ENCODE measurements around the gene ADM. TPM values are rescaled to one million over a fixed set of nuclear protein-coding genes. Genes with fewer than 3 reads are reported as not detected.

Gene ADM
- total RNA-seq, 1 experiment from 2014 or later: 87.2 TPM

DNA sequence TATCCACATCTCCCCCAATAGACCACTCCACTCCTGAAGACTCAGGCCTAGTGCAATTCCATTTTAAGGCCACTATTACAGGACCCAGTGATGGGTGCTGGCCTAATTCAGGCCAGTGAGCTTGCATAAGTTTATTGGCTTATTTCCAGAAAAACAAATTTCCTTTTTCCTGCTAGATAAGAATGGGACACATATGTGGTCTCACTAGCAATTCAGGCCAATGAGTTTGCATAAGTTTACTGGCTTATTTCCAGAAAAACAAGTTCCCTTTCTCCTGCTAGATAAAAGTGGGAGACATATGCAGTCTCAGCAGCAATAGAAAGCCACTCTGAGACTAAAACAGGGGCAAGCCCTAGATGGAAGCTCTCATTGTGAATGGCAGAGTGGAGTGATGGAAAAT lies 22.4 kb downstream of the ADM start:
- H3K27me3 ChIP-seq (ENCODE audit: insufficient read depth, low read length): no peaks in the 10 kb centered on the region
- peaks cover 14 to 36% of the 10 kb centered on the region in 2 experiments; a peak in 3 of 4 replicates for H3K4me1 ChIP-seq (ENCODE audit: control insufficient read depth in 1 of 2, insufficient read depth in 2 of 2, low read length in 2 of 2)
- H4K20me1 ChIP-seq (ENCODE audit: insufficient read depth): no peaks in the 10 kb centered on the region
- H3K4me3 ChIP-seq (replicated peaks in 1 of 2; ENCODE audit: low read depth in 1 of 2, low read length in 2 of 2): no peak overlapping the region
- CTCF ChIA-PET: interaction anchor here (2.3 kb wide), 1 partner anchor 39 kb away, joined by 10 read pairs; no protein-coding TSS in a partner anchor
- H2AFZ ChIP-seq (ENCODE audit: low read depth, low read length, poor library complexity, severe bottlenecking): no peak overlapping the region
- POLR2A ChIA-PET: interaction anchor here (1.8 kb wide), 1 partner anchor 23 kb away, joined by 6 read pairs; the partner anchor contains the start of gene ADM
- DNase-seq (ENCODE audit: low read depth, low spot score): no peak
- intact Hi-C loops (cut with micrococcal nuclease): no loop called here
- no peaks in the 10 kb centered on the region for H3K79me2 ChIP-seq (ENCODE audit: insufficient read depth, low read length)
- H3K9me2 ChIP-seq (ENCODE audit: insufficient read depth): no peaks in the 10 kb centered on the region
- no peak overlapping the region for H3K9ac ChIP-seq (ENCODE audit: low read length)
- H3K9me3 ChIP-seq (ENCODE audit: control insufficient read depth in 1 of 2, insufficient read depth in 1 of 2, low read depth in 1 of 2, low read length in 2 of 2): no peaks in the 10 kb centered on the region
- ATAC-seq: no peak
- RAD21 ChIA-PET (ENCODE audit: low non-redundant PET in 1 of 2, low total read pairs in 2 of 2, uncharacterized antibody in 2 of 2, unreplicated experiment in 2 of 2): no interaction called here
- no peak for TF ChIP-seq CBX3 (IDR thresholded peaks at IDR 0.05; ENCODE audit: low read depth)
- H3K36me3 ChIP-seq (ENCODE audit: control insufficient read depth in 1 of 2, insufficient read depth in 2 of 2, low read length in 2 of 2): no peaks in the 10 kb centered on the region
- H3K4me2 ChIP-seq (ENCODE audit: low read length): no peak overlapping the region
- H3K27ac ChIP-seq (ENCODE audit: low read depth, low read length): no peak overlapping the region
- no TSS peak for BruUV-seq (replicated peaks)

DNA sequence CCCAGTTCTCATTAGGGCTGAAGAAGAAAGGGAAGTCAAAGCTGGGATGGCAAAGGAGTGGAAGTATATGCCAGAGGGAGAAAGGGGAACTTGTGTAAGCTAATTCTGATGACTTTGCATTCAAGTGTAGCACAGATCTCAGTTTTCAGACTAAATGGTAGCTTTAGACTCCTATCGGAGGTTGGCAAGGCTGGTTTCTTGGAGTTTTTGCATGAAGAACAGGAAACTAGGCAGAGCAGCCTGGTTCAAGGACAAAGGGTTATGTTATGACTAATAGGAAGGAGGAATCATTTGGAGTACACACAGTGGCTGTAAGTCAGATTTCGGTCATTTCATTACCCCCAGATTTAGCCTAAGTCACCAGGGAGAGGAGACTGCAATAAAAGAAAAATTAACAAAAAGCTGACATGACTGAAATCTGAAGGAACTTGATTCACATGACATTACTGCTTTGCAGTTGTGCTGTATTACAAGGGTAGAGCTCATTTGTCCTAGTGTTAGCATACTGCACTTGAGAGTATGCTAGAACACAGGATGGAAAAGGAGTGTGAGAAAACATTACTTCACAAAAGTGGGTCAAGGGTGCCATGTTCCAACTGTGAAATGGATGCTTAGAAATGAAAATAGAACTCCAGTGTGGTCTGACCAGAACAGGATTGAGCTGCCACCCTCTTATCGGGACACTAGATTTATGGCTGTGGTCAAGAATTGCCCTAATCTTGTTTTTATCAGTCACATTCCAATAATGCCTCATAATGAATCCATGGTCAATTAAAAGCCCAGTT lies 23.6 kb downstream of the ADM start:
- DNase-seq (ENCODE audit: low read depth, low spot score): no peak
- Histone ChIP-seq H2AFZ (ENCODE audit: low read depth, low read length, poor library complexity, severe bottlenecking) (no peak overlapping the region), H3K27me3 (ENCODE audit: insufficient read depth, low read length) (no peaks in the 10 kb centered on the region), H3K4me3 (replicated peaks in 1 of 2; ENCODE audit: low read depth in 1 of 2, low read length in 2 of 2) (no peak overlapping the region), H3K27ac (ENCODE audit: low read depth, low read length) (no peak overlapping the region), H3K9me3 (ENCODE audit: control insufficient read depth in 1 of 2, insufficient read depth in 1 of 2, low read depth in 1 of 2, low read length in 2 of 2) (no peaks in the 10 kb centered on the region), H3K4me2 (ENCODE audit: low read length) (no peak overlapping the region), H3K4me1 (ENCODE audit: control insufficient read depth in 1 of 2, insufficient read depth in 2 of 2, low read length in 2 of 2) (peaks cover 9 to 24% of the 10 kb centered on the region in 2 experiments; a peak in 3 of 4 replicates), H4K20me1 (ENCODE audit: insufficient read depth) (no peaks in the 10 kb centered on the region), H3K9me2 (ENCODE audit: insufficient read depth) (no peaks in the 10 kb centered on the region), H3K79me2 (ENCODE audit: insufficient read depth, low read length) (no peaks in the 10 kb centered on the region), H3K36me3 (ENCODE audit: control insufficient read depth in 1 of 2, insufficient read depth in 2 of 2, low read length in 2 of 2) (no peaks in the 10 kb centered on the region), H3K9ac (ENCODE audit: low read length) (no peak overlapping the region)
- TF ChIP-seq ELF1 (IDR thresholded peaks at IDR 0.05; ENCODE audit: borderline replicate concordance, low read depth): no peak
- TF ChIP-seq JUND (IDR thresholded peaks at IDR 0.05): no peak
- ATAC-seq: no peak
- ChIA-PET POLR2A (interaction anchor here (1.8 kb wide), 1 partner anchor 24 kb away, joined by 6 read pairs; the partner anchor contains the start of gene ADM), RAD21 (ENCODE audit: low non-redundant PET in 1 of 2, low total read pairs in 2 of 2, uncharacterized antibody in 2 of 2, unreplicated experiment in 2 of 2) (no interaction called here), CTCF (interaction anchor here (0.8 kb wide), 1 partner anchor 570 kb away, joined by 3 read pairs; no protein-coding TSS in a partner anchor)
- intact Hi-C loops (cut with micrococcal nuclease): no loop called here
- no TSS peak for BruUV-seq (replicated peaks)
